Kidney tubule cell (primary cell): ENCODE measurements around the gene ANKLE1.
"Not testable (repeated sequence)": the region's sequence is repeated elsewhere in the genome, so short reads cannot be mapped to it uniquely, and the experiment has no call there.

Experiments
- DNase-seq: peaks from one replicate; pipeline ENCODE4 v3.0.0-alpha.2; 2018; ENCODE audit warnings: low spot score

The ANKLE1 gene

DNA sequence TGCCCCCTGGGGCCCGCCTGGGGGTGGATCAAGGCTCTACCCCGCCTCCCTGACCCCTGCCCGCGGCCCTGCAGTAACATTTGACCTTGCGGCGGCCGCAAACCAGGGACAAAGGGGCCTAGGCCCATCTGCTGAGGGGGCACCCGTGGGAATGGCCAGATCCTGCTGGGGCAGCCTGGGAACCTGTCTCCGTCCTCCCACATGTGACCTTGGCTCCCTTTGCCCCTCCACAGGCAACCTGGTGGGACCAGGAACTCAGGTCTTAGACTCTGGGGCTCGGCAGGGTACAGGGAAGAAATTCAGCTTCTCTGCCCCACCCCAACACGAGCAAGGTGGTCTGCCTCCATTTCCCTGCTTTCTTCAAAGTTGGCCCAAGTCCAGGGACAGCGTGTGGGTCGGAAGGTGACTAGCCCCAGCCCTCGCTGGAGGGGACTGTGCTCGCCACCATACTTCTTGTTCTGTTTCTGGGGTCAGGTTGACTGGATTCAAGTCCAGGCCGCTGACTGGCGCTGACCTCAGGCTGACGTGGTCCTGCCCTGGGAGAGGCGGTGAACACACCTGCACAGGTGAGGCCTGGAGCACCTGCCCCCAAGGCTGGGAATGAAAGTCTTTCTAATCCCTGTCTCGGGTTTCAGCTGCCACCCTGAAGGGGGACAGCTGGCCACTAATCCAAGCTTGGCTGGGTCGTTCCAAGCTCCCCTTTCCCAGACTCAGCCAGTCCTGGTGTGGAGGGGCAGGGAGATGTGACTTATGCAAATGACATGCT is 33.5 kb upstream of the ANKLE1 start:
- DNase-seq: peak; percentile 43

DNA sequence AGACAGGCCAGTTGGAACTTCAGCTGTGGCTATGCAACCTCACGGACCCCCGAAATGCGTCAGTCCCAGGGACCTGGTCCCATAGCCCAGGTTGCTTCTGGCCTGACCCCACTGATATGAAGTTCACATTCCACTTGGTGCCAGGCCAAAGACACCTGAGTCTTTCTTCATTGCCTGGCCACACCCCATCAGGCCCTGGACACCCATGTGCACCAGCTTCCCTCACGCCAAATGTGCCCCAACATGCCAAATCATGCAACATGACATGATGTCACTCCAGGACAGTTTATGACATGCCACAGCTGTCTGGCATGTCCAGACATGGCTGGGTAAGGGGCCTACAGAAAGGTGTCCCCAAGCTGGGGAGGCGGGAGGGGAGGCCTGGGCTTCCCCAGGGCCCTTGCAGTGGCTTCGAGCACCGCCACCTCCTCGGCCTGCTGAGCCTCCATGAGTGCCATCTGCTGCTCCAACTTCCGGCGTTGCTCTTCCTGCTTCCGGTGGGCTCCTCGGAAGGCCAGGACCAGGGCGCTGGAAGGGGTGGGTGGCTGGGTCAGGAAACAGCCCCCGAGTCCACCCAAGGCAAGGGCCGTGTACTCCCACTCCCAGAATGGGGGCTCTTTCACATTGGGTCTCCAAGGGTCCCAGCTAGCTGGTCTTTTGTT is 31.7 kb upstream of the ANKLE1 start:
- DNase-seq: no peak

DNA sequence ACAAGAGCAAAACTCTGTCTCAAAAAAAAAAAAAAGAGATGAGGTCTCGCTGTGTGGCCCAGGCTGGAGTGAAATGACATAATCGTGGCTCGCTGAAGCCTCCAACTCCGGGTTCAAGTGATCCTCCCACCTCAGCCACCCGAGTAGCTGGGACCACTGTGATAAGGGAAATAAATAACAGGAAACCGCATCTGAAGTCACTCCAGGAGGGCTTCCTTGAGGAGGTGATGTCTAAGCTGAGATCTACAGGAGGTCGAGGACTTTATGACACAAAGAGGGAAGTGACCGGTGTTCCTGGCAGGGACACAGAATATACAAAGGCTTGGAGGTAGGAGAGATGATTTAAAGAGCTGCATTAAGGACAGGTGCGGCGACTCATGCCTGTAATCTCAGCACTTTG is 27.1 kb upstream of the ANKLE1 start:
- no peak for DNase-seq

DNA sequence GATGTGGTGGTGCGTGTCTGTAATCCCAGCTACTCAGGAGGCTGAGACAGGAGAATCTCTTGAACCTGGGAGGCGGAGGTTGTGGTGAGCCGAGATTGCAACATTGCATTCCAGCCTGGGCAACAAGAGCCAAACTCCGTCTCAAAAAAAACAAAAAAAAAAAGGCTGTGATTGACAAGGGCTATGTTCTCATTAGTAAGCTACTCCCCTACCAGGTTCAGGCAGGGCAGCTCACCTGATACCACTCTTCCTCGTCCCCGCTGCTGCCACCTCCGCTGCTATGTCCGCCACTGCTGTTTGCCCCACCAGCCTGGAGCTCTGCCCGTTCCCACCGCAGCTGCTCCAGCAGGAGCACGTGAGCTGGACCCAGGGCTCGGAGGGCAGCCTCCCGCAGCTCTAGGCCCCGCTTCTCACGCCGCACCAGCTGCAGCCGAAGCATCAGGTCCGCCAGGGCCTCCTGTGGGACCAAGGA is 26.5 kb upstream of the ANKLE1 start:
- DNase-seq: peak; percentile 33

DNA sequence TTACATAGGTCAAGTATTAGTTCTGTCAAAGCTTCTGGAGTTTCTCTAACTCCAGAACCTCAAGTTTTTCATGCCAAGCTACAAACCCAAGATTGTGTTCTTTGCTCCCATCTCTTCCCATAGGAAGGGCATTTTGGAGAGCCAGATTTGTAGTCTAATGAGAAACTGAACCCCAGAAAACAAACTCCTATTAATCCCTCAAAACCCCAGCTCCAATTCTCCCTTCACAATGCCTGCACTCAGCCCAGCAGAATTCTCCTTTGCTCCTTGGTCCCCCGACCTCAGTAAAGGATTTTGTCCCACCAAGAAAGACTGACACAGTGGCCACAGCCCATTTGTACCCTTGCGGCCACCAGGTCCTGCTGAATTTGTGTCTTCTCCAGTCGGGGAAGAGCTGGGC is 25.6 kb upstream of the ANKLE1 start:
- no peak for DNase-seq

DNA sequence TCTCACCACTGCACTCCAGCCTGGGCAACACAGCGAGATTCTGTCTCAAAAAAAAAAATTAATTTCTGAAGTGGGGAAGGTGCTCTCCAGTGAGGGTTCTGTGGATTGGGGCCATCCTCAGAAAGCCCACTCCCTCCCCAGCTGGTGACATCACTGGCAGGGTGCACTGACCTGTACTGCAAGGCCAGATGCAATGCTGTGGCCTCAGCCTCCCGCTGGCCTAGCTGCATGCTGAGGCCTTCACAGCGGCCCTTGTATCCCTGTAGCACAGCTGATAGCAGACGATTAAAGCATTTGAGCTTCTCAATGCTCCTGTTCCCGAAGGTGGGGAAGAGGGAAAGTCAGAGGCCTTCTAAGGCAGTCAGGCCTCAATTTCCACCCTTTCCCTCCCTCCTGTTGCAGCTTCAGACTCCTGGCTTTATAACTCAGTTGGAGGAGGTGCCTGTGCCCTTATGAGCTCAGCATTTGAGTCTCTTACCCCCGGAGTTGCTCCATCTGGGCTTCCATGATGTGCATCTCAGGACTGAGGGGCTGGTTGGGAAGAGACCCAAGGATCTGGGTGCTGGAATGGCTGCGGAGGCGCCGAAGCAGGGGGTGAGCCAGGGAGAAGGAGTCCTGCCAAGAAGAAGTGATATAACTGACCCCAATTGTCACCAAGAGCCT is 22.5 kb upstream of the ANKLE1 start:
- DNase-seq: no peak

DNA sequence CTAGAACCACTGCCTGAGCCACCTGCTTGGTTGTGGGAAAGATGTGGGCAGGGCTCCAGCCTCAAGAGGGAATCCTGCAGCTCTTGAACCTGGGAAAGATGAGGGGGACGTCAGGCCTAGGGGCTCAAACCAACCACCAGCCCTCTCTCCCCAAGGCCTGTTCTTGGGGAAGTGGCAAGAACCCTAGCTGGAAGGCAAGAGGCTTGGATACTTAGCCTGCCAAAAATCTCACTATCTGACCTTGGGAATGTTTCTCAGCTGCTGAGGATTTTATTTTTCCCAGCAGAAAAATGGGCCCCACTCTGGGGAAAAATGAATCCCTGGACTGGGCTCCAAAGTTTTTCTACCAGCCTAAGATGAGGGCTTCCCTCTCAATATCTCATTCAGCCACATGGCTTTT is 21.8 kb upstream of the ANKLE1 start:
- DNase-seq: no peak

DNA sequence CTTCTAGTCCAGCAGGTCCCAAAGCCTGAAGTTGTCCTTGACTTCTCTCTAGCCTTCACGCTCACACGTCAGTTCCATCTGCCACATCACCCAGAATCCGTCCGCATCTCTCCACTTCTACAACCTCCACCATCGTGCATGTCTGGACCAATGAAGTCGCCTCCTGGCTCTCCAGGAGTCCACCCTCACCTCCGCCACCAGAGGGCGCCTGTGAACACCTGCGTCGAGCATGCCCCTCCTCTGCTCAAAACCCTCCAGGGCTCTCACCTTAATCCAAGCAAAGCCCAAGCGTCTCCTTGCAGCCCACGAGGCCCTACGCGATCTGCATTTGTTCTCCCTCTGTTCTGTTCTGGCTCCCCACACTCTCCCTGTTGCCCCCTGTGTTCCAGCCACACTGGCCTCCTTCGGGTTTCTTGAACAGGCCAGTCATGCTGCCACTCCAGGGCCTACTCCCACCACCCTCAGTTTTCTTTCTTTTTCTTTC is 20.8 kb upstream of the ANKLE1 start:
- peak; percentile 84 for DNase-seq

DNA sequence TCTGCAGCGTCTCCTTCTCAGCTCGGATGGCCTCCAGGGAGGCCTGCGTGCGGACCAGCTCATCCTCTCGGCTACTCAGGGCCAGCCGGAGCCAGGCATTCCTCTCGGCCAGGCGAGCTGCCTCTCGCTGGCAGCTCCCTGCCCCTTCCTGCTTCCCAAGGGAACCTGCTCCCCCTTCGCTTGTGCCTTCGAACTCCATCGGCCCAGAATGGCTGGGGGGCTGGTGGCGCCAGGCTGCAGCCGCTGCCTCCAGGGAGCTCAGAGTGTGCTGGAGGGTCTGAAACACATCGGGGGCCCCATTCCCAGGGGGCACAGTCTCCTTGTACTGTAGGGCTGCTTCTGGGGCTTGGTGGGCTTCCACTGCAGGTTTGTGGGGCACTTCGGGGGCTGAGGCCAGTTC is 19.1 kb upstream of the ANKLE1 start:
- no peak for DNase-seq

DNA sequence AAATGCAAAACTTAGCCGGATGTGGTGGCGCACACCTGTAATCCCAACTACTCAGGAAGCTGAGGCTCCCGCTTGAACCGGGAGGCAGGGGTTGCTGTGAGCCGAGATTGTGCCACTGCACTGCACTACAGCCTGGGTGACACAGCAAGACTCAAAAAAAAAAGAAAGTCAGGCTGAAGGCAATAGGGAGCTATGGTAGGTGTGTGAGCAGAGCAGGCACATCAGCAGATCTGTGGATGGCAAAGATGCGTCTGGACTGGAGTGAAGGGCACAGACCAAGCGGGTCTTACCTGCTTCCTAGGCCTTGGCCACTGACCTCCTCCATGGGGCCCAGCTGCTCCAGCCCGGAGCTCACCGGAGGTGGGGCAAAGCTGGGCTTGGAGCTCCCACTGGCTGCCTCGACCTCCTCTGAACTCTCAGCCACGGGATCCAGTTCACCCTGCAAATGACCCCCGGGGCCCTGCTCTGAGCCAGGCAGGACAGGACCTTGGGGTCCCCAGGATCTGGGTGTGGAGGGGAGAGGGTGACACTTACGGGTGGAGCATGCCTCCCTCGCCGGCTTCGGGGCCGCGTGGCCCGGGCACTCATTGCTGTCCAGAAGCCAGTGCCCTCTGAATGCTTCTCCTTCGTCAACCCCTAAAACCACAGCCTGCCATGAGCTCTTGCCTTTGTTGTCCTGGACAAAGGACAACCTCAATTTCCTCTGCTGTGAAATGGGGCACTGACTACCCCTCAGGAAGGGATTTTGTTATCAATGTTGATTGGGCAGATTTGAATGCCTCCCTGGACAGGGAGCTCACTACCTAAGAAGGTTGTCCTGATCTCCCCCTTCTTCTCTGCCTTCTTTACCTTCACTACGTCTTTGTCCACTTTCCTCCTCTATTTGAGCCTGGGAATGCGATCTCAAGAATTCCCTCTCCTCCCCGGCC is 17.7 kb upstream of the ANKLE1 start:
- DNase-seq: no peak

DNA sequence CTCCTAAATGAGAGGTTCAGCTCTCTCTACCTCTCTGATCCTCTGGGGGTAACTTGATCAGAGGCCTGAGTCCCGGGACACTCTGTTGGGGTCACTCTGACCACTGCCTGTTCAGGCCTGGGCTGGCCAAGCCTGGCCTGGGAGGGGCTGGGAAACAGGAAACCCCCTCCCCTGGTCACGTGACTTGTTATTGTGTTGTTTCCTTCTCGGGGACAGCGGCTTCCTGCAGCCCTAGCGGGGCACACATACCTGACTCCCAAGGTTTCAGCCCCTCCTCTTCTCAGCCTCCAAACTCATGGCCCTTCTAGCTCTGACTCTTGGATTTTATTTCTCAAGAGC is 17.1 kb upstream of the ANKLE1 start, which contains the start of gene USHBP1:
TSS of gene USHBP1 (minus strand) at position 105 of the 339 bp plus-strand sequence. CDS start 446 bp downstream, outside the sequence.
- DNase-seq: no peak

DNA sequence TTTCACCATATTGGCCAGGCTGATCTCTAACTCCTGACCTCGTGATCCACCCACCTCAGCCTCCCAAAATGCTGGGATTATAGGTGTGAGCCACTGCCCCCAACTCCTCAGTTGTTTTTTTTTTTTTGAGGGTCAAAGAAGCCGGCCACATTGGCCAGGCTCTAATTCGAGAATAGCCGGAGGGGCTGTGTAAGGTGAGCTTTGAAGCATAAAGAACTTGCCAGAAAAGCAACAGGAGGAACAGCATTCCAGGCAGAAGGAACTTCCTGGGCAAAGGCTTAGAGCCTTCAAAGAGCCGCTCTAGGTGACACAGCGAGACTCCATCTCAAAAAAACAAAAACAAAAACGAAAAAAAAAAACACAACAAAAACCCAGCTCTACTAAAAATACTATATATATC is 15.7 kb upstream of the ANKLE1 start:
- no peak for DNase-seq

DNA sequence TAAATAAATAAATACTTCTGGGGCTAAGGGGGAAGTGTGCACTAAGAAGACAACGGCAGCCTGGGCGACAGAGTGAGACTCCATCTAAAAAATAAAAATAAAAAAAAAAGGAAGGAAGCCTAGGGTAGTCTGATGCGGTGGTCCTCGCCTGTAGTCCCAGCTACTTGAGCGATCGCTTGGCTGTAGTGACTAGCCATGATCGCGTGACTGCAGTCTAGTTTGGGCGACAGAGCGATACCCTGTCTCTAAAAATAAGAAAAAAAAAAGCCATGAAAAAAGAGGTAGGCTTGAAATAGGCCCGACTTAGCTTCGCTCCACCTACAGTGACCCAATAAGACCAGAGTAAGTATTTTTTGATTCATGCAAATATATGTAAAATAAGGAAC is 15.1 kb upstream of the ANKLE1 start:
- no peak for DNase-seq

DNA sequence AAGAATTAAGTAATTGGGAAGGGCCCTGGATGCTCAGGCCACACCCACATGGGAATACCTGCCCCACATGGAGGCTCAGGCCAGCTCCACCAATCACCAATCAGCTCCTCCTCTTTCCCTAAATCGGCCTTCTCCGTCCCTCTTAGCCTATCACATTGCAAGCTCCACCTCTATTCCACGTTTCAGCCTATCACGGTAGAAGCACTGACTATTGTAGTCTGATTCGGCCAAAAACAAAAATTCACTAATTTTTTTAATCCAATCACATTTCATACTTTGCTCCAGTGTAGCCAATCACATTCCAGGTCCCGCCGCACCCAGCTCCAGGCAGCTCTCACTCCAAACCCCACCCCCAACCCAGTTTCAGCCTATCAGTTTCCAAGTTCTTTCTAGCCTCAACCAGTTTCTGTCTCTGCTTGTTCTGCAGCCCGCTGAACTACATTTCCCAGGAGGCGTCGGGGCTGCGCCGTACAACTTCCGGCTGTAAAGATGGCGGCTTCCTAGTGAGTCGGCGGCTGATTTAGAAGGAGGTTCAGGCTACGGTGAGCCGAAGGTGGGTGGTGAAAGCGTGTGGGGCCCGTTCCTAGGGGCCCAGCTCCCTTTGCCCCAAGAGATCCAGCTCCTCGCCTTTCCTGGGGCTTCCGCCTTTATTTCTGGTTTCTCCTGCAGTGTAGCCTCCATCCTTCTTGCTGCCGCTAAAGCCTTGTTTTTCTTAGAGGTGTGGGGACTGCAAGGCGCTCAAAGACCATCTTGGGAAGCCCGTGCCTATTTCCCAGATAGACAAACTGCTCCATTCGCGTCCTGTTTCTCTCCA is 14.5 kb upstream of the ANKLE1 start, which contains the start of gene BABAM1:
TSS of gene BABAM1 (plus strand) at position 469 of the 814 bp plus-strand sequence. CDS start 1,364 bp downstream, outside the sequence.
- peak; percentile 99 for DNase-seq

DNA sequence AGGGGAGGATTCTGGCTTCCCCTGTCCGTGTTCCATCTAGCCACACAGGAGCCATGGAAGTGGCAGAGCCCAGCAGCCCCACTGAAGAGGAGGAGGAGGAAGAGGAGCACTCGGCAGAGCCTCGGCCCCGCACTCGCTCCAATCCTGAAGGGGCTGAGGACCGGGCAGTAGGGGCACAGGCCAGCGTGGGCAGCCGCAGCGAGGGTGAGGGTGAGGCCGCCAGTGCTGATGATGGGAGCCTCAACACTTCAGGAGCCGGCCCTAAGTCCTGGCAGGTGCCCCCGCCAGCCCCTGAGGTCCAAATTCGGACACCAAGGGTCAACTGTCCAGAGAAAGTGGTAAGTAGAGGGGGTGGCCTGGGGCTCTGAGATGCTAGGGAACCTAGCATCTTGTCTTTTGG is 12.9 kb upstream of the ANKLE1 start:
- DNase-seq: no peak

DNA sequence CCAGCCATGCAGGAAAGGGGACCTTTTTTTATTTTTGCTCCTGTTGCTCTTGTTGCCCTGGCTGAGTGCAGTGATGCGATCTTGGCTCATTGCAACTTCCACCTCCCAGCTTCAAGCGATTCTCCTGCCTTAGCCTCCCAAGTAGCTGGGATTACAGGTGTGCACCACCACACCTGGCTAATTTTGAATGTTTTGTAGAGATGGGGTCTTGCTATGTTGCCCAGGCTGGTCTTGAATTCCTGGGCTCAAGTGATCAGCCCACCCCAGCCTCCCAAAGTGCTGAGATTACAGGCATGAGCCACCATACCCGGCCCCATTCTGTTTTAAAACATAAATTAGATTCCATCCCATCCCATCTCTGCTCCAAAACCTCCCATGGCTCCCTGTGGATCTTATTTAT is 6.8 kb upstream of the ANKLE1 start:
- DNase-seq: not testable (repeated sequence)

DNA sequence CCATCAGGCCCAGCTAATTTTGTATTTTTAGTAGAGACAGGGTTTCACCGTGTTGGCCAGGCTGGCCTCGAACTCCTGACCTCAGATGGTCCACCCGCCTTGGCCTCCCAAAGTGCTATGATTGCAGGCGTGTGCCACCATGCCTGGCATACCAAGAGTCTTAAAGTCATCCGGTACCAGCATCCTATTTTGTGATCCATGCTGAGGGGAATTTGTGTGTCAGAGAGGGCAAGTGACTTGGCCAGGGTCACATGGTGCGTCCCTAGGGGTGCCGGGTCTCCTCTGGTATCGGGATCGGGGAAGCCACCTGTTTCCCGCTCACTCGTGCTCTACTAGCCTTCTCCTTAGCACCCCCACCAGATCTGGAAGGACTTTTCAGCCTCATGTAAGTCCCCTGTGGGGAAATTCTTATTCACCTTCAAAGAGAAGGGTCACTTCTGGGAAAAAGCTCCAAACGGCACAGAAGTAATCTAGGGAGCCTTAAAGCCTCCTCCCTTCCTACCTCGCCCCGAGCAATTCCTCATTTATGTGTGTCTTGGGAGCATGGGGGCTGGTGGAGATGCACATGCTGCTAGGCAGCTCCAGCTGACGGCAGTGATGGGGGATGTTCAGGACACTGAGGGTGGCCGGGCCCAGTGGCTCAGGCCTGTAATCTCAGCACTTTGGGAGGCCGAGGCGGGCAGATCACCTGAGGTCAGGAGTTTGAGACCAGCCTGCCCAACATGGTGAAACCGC is 6.1 kb upstream of the ANKLE1 start:
- DNase-seq: no peak

DNA sequence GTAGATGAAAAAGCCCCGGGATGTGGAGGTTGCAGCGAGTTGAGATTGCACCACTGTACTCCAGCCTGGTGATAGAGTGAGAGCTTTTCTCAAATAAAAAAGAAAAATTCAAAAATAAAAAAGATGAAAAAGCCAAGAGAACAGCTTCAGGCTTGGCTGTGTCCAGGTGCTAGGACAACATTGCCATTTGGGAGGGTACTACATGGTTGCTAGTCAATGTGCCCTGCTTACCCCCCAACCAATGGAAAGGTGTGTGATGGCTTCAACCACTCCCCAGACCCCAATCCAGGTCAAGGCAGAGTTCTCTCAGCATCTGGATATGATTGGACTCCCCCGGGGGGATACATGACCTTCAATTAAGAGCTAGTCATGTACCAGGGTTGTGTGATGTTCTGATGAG is 2.3 kb upstream of the ANKLE1 start:
- DNase-seq: no peak

DNA sequence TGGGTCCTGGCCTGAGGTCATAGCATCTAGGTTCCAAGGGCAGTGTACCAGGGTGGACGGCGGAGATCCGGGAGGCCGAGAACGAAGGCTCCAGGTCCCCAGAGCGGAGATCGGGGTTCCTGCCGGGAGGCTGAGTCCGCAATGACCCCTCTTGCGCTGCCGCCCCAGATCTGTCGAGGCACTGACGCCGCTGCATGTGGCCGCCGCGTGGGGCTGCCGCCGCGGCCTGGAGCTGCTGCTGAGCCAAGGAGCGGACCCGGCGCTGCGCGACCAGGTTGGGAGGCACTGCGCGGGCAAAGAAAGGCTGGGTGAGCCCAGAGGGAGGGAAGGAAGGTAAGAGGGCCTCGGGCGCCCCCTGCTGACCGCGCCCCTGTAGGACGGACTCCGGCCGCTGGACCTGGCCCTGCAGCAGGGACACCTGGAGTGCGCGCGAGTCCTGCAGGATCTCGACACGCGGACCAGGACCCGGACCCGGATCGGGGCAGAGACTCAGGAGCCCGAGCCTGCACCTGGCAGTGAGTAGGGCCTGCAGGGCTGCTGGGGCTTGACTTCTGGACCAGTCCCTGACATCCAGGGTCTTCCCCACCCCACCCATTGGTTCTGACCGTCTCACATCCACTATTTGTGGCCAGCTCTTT is 906 bp downstream of the ANKLE1 start:
- DNase-seq: peak; percentile 83
